Measurements from ENCODE around the gene SYP. TPM values are rescaled to one million over a fixed set of nuclear protein-coding genes. Genes with fewer than 3 reads are reported as not detected.

The SYP gene
- total RNA-seq, 1 experiment from 2014 or later, result 0.75 TPM

GRCh38 chrX:49225858-49226257 is 25.9 kb upstream of the SYP start:
- H3K27ac Mint-ChIP-seq (ENCODE audit: low read depth, unreplicated experiment), result no peak overlapping the region
- H3K36me3 Mint-ChIP-seq (ENCODE audit: insufficient read depth, unreplicated experiment), result no peaks in the 10 kb centered on the region
- no peak for TF ChIP-seq CTCF (IDR thresholded peaks at IDR 0.05; ENCODE audit: unreplicated experiment)
- H3K9me3 Mint-ChIP-seq (ENCODE audit: unreplicated experiment), result peaks cover 8% of the 10 kb centered on the region
- intact Hi-C loops (cut with micrococcal nuclease), result no loop called here
- no peak overlapping the region for H3K4me3 Mint-ChIP-seq (ENCODE audit: unreplicated experiment)
- POLR2A ChIA-PET, result interaction anchor here (0.6 to 0.7 kb wide), 2 partner anchors 26 to 1817 kb away, joined by 3 read pairs; partner anchors contain the start of gene SYP
- H3K27me3 Mint-ChIP-seq (ENCODE audit: insufficient read depth, unreplicated experiment), result no peaks in the 10 kb centered on the region
- H3K4me1 Mint-ChIP-seq (ENCODE audit: insufficient read depth, unreplicated experiment), result no peaks in the 10 kb centered on the region
- BruUV-seq (replicated peaks), result no TSS peak
- CTCF ChIA-PET, result interaction anchor here (0.7 kb wide), 1 partner anchor 32 kb away, joined by 3 read pairs; no protein-coding TSS in a partner anchor
- no peak for DNase-seq (ENCODE audit: unreplicated experiment)

GRCh38 chrX:49221868-49222267 is 21.9 kb upstream of the SYP start:
- CTCF ChIA-PET, result interaction anchor here (0.6 kb wide), 1 partner anchor 10 kb away, joined by 5 read pairs; no protein-coding TSS in a partner anchor
- no peak overlapping the region for H3K27ac Mint-ChIP-seq (ENCODE audit: low read depth, unreplicated experiment)
- no peaks in the 10 kb centered on the region for H3K36me3 Mint-ChIP-seq (ENCODE audit: insufficient read depth, unreplicated experiment)
- BruUV-seq (replicated peaks), result no TSS peak
- POLR2A ChIA-PET, result no interaction called here
- intact Hi-C loops (cut with micrococcal nuclease), result no loop called here
- H3K9me3 Mint-ChIP-seq (ENCODE audit: unreplicated experiment), result no peaks in the 10 kb centered on the region
- TF ChIP-seq CTCF (IDR thresholded peaks at IDR 0.05; ENCODE audit: unreplicated experiment), result no peak
- H3K4me3 Mint-ChIP-seq (ENCODE audit: unreplicated experiment), result no peak overlapping the region
- DNase-seq (ENCODE audit: unreplicated experiment), result no peak
- H3K27me3 Mint-ChIP-seq (ENCODE audit: insufficient read depth, unreplicated experiment), result peaks cover 12% of the 10 kb centered on the region
- H3K4me1 Mint-ChIP-seq (ENCODE audit: insufficient read depth, unreplicated experiment), result no peaks in the 10 kb centered on the region

GRCh38 chrX:49220100-49220499 is 20.1 kb upstream of the SYP start:
- no TSS peak for BruUV-seq (replicated peaks)
- no peak overlapping the region for H3K4me3 Mint-ChIP-seq (ENCODE audit: unreplicated experiment)
- H3K36me3 Mint-ChIP-seq (ENCODE audit: insufficient read depth, unreplicated experiment), result no peaks in the 10 kb centered on the region
- no peaks in the 10 kb centered on the region for H3K4me1 Mint-ChIP-seq (ENCODE audit: insufficient read depth, unreplicated experiment)
- ChIA-PET CTCF (no interaction called here), POLR2A (no interaction called here)
- no peak for DNase-seq (ENCODE audit: unreplicated experiment)
- peaks cover 12% of the 10 kb centered on the region for H3K27me3 Mint-ChIP-seq (ENCODE audit: insufficient read depth, unreplicated experiment)
- no peak for TF ChIP-seq CTCF (IDR thresholded peaks at IDR 0.05; ENCODE audit: unreplicated experiment)
- no peak overlapping the region for H3K27ac Mint-ChIP-seq (ENCODE audit: low read depth, unreplicated experiment)
- no peaks in the 10 kb centered on the region for H3K9me3 Mint-ChIP-seq (ENCODE audit: unreplicated experiment)
- intact Hi-C loops (cut with micrococcal nuclease), result no loop called here

- no peak for TF ChIP-seq CTCF (IDR thresholded peaks at IDR 0.05; ENCODE audit: unreplicated experiment)
- POLR2A ChIA-PET, result no interaction called here
- no TSS peak for BruUV-seq (replicated peaks)
- no peaks in the 10 kb centered on the region for H3K36me3 Mint-ChIP-seq (ENCODE audit: insufficient read depth, unreplicated experiment)
- peaks cover 12% of the 10 kb centered on the region for H3K9me3 Mint-ChIP-seq (ENCODE audit: unreplicated experiment)
- no peaks in the 10 kb centered on the region for H3K4me1 Mint-ChIP-seq (ENCODE audit: insufficient read depth, unreplicated experiment)
- CTCF ChIA-PET, result no interaction called here
- intact Hi-C loops (cut with micrococcal nuclease), result no loop called here
- H3K4me3 Mint-ChIP-seq (ENCODE audit: unreplicated experiment), result no peak overlapping the region
- H3K27ac Mint-ChIP-seq (ENCODE audit: low read depth, unreplicated experiment), result no peak overlapping the region
- H3K27me3 Mint-ChIP-seq (ENCODE audit: insufficient read depth, unreplicated experiment), result peaks cover 11% of the 10 kb centered on the region
- DNase-seq (ENCODE audit: unreplicated experiment), result no peak
Observed at GRCh38 chrX:49214996-49215526, 15.1 kb upstream of the SYP start.

All from MCF 10A (cell line).